COR-L47 (cell line): ENCODE data around the gene WHRN.

Source experiments
- DNase-seq: peaks from one replicate; lab custom pipeline; 2025; lab: John Stamatoyannopoulos, UW

WHRN gene

DNA sequence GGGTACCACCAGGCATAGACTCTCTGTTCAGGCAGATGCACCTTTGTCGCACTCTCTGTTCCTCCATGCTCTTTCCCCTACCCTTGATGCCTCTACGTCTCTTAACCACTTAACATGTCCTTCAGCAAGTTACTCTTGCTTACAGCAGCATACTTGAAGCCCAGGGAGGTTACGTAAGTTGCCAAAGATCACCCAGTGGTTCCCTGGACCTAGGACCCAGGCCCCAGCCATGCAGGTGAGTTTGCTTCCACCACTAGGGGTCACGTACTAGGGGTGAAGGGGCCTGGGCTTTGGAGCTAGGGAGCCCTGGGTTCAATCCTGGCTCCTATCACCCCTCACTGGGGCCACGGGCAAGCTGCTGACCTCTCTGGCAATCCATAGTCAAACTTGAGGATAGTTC is 126.4 kb downstream of the WHRN start:
- DNase-seq: no peak

DNA sequence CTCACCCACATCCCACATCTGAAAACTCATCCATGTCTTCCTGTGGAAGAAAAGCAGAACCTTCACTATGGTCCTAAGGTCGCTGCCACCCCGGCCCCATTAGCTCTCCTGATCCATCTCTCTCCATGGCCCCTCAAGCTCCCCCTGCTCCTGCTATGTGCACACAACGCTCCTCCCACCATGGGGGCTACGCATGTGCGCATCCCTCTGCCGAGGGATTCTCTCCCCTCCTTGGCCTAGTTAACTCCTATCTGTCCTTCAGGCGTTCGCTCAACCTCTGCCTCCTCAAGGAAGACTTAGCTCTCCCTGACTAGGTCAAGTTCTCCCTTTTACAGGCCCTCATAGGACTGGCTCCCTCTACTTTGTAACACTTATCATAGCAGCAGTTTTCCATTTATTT is 127.3 kb downstream of the WHRN start:
- DNase-seq: no peak

DNA sequence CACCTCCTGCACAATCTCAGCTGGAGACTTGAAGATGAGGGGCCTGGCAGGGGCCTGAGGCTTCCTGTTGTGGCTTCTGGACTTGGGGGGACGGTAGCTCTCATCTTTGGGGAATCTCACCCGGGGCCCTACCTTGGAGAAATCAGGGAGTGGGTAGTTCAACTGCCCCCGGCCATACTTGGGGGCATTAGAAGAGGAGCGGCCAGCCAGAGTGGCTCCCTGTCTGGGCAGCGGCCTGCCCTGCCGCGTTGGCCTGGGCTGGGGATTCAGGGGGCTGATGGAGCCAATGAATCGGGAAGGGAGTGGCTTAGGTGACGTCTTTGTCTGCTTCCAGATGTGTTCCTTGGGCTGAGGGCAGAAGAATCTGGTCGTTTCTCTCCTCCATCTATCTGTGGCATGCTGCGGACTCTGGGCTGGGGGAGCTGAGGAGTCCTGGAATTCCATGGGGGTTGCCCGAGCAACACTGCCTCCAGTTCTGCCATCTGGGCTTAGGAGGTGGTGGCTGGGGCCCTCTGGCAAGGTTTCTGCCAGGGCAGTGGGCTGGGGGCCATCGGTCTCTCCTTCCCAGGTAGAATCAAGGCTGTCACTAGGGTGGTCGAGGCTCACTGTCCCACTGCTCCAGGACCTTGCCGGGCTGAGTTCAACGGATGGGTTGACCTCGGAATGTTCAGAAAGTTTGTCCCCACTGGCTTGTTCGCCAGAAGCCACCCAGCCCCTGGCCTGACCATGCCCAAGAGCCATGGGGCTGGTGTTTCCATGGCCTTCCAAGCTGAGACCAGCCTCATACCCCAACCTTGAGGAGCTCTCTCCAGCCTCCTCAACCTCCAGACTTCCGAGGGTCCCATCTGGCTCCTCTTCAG is 128.5 kb downstream of the WHRN start:
- DNase-seq: no peak

DNA sequence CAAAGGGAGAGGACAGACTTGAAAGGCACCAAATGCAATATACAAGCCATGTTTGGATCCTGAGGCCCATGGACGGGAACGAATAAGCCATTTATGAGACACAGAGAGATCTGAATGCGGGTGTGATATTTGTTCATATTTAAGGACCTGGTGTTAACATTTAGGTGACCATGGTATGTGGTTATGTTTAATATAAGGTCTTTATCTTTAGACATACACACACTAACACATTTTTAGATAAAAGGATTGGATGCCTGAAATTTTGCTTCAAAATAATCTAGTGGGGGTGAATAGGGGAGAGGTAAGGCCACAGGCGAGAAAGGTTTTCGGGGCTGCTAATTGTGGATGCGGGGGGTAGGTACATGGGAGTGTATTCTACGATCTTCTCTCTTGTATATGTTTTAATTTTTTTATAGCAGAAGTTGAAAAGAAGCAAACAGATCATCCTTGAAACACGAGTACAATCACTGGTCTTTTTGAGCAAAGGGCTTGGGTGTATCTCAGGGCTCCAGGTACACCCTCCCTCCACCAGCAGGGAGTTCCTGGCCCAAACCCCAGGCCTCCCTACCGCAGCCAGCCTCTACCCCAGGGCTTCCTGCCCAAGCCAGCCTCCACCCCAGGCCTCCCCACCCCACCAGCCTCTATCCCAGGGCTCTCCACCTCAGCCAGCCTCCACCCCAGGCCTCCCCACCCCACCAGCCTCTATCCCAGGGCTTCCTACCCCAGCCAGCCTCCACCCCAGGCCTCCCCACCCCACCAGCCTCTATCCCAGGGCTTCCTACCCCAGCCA is 129.7 kb downstream of the WHRN start:
- DNase-seq: no peak

DNA sequence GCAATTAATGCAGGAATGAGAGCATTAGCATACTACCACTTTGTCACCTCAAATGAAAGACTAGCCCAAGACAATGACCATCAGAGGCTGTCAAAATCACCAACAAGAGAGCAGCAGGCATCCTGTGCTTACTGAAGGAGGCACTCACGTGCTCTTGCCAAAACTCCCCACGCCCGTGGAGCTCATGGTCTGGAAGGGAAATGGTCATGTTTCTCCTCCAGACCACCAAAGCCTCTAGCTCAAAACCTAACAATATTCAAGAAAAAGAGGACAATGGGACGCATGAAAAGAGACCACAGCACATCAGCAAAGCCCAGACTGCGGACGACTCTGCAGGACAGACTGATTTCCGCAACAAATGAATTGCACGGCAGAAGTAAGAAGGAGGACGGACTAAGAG is 130.3 kb downstream of the WHRN start:
- DNase-seq: no peak

DNA sequence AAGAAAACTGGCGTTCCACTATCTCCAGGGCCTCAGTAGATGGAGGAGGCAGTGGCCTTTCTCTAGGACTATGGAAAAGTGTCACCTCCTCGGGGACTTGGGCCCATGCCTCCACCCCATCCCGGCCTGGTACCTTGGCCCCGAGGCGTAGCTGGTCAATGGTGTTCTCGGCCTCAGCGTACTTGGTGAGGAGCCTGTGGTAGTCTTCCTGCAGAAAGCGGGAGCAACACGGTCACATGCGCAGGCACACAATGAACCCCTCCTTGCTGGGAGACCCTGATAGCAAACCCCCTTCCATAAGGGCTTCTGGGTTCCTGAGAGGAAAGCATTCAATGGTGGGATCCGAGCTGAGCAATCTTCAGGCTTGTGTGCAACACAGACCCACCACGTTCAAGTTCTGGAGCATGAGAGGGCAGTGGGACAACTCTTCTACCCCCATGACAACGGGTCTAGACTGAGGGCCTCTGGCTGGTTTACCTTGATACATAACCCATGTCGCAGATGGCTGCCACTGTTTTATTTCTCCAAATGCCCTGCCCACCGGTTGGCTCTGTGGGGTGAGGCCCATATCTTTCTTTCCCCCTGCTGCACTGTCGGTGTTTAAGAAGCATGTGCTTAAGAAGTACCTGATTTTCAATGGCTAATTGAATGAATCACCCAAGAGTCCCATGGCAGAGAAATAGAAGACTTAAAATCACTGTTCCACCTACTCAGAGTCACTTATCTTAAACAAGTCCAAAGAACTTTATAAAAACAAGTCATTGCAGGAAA is 131.1 kb downstream of the WHRN start:
- DNase-seq: no peak

DNA sequence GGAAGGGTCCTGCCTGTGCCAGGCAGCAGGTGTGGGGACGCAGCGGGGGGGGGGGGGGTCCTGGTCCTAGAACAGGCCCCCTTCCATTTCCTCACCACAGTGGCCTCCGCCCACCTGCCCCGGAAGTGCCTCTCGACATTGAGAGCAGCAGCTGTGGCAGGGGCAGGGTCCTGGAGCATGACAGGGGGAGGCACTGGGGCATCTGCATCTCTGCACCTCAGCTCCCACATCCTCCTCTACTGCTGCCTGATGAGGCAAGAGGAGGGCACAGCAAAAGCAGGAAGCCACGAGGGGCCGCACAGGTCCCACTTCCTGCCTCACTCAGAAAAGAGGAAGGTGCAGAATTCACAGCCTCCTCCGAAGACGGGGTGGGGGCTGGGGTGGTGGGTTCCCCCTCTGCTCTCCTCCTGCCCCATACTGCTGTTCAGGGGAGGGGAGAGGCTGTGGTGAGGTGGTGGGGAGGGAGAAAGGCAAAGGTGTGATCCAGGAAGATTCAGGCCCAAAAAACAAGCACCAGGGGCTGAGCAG is 132.3 kb downstream of the WHRN start:
- DNase-seq: no peak

DNA sequence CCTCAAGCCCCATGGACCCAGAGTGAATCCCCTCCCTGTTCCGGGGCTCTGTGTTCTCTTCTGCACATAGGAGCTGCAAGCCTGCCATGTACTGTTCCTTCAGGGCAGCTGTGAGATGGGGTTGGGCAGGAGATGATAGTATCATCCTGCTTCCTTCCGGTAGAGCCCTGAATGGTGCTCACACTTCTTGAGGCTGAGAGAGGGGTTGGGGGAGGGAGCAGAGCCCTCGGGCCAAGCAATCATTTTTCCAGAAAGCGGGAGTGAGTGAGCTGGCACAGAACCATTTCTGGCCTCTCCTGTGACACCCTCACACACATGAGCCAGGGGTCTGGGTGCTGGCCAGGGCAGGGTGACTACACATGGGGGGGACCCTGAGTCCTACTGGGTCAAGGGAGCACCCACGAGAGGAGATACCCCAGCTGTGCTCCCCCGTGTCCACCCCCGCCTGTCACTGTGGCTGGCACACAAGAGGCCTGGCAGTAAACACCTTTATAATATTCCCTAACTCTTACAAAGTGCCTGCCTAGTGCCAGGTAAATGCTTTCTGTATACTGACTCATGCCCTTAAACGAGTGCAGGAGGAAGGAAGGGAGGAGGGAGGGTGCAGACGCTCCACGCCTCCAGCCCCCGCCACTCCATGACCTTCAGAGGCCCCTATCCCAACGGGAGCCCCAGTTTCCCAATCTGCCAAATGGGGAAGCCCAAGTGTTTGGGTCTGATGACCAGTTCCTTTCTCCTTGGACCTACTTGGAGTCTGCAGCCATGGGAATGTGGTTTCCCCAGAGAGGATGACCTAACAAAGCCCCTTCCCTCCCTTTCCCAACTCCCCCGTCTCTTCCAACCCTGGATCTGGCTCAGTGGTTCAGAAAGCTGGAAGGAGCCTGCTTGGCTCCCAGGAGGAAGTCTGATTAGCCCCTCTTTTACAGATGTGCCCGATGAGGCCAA is 133.0 kb downstream of the WHRN start:
- no peak for DNase-seq

DNA sequence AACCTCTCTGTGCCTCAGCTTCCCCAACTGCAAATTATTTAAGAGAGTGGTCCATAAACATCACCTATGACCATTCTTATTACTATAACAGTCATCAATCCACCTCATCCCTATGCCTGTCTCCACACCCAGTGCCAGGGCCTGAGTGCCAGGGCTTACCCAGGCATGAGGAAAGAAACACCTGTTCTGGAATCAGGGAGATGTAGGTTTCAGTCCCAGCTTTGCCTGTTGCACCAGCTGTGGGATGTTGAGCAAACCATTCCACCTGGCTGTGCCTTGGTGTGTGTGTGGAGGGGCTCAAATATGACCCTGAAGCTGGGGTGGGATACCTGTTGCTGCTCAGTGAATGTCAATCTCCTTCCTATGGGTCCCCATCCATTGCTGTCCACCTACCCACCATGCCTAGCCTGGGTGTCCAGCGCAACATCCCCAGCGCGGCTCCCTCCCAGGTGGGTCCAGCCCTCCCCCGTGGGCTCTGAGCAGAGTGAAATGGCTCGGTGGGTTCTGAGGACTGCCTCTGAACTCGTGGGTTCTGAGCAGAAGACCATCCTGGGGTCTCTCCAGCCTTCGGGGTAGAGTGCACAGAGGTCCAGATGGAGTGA is 133.8 kb downstream of the WHRN start:
- DNase-seq: no peak

DNA sequence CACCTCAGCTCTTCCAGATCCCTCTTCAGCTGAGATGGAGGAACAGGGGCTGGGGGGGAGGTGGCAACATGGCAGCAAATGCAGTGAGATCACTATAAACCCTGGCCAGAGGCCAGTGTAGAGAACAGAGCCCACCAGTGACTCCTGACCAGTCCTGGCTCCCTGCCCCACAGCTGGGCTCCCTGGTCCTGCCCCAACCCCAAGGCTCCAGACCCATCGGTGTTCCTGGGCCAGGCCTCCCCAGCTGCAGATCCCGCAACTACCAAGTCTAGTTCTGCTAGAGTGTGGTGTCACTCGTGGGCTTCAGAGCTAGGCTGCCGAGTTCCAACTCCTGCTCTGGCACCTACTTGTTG is 134.3 kb downstream of the WHRN start:
- no peak for DNase-seq

DNA sequence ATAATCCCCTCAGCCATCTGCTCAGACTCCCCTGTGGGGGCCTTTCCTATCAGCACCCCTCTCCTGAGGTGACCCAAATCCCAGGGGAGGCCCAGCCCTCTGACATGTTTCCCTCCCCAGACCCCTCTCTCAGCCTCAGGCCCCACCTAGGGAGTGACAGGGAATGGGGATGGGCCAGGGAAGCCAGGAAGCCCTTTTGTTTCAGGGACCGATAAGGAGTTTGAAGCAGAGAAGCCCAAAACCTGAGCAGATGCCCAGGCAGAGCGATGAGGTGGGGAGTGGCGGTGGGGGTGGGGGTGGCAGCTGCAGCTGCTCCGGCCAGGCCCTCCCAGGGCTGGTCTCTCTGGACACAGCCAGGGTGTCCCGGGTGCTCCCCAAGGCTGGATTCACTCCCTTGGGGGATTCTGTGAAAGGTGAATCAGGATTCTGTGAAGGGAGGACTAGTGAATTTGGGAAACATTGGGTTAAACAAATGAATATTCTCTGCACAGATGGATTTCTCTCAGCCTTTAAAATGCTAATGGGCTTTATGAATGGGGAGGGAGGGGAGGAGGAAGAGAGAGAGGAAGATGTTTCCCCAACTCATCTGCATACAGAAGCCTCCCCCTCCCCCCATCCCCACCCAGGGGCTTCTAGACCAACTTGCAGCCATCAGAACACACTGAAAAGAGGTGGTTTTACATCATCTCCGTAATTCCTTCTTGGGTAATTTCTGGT is 134.9 kb downstream of the WHRN start:
- DNase-seq: no peak

DNA sequence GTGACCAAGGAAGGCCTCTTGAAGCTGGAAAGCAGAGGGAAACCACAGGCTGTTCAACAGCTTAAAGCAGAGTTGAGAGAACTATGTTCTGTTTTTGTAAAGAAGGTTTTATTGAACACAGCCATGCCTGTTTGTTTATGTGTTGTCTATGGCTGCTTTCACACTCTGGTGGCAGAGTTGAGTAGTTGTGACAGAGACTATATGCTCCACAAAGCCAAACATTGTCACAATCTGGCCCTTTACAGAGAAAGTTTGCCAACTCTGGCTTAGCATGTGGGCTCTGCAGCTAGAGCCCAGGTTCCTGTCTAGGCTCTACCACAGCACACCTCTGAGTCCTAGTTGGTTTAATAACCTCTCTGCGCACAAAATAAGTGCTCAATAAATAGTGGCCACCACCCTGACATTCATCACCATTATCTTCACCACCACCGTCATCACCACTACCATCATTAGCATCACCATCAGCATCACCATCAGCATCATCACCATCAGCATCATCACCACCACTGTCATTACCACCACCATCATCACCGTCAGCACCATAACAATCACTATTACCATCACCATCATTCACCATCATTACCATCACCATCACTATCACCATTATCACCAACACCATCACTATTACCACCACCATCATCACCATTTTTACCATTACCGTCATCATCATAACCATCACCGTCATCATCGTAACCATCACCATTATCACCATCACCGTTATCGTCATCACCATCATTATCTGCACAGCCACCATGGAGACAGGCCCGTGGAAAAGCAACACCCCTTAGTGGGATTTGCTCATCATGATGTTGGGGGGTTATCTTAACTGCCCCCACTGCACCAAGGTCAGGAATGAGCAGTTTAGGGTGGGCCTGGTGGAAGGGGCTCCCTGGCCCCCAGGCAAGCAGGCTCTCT is 135.8 kb downstream of the WHRN start:
- no peak for DNase-seq

DNA sequence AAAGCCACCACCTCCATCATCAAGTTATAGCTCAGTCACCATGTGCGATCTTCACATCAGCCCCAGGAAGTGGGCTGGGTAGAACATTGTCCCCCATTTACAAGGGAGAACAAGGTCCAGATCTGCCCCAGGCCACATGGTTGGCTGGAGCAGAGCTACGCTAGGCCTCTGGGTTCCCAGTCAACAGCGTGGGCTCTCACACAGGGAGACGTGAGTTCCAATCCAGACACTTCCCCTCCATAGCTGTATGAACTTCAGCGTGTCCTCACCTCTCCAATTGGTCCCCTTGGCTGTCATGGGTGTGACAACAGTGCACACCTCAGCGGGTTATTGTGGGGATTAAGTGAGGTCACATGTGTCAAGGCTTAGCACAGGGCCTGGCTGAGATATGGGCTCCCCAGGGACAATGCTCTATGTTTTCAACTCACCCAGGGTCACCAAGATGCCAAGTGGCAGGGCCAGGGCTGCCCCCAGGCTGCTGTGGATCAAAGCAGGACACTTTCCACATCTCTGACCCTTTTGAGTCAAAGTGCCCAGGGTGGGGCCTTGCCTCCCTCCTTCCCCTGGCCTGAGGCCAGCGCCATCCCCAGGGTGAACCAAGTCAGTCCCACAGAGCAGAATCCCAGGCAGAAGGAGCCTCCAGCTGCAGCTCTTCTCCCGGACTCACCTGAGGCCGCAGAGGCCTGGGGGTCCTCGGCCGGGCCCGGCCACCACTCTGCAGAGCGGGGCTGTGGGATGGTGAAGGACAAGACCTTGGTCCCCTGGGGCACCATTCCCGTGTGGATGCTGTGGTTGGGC is 137.3 kb downstream of the WHRN start:
- no peak for DNase-seq

DNA sequence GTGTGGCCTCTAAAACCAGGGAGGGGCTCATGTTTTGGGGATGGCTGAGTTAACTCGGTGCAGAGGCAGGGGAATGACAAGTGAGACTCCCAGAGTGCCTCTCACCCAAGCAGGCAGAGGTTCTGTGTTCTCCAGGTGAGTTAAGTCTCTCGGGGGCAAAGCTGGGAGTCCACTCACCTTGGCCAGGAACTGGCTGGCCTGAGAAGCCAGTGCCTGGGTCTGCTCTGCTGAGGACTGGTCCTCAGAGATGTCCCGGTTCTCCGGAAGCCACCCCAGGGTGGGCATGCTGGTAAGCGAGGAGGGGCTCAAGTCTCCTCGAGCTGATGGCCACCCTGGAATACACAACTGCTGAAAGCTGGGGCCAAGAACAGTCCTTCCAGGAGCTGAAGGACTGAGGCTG is 137.9 kb downstream of the WHRN start:
- DNase-seq: no peak

DNA sequence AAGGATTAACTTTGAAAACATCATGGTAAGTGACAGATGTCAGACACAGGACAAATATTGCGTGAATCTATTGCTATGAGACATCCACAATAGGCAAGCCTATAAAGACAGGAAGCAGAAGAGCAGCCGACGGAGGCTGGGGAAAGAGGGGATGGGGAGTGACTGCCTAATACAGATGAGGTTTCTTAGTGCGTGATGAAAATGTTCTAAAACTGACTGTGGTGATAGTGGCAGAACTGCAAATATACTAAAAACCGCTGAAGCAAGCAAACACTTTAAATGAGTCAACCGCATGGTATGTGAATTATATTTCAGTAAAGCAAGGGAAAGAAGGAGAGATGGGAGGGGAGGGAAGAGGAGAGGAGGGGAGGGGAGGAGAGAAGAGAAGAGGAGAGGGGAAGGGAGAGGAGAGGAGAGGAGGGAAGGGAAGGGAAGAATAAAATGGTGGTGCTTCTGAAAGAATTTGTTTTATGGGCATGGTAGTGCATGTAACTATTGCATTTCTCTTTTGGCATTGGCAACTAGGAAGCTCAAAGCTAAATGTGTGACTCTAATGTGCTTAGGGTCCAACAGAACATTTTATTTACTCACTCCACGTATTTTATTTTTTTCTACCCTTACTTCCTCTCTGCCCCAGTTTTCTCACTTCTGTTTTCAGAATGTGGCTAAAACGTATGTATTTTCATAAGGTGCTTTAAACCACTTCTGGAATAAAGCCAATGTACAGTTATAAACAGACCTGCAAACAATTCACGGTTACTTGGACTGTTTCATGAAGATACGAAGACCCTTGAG is 138.7 kb downstream of the WHRN start:
- DNase-seq: no peak

DNA sequence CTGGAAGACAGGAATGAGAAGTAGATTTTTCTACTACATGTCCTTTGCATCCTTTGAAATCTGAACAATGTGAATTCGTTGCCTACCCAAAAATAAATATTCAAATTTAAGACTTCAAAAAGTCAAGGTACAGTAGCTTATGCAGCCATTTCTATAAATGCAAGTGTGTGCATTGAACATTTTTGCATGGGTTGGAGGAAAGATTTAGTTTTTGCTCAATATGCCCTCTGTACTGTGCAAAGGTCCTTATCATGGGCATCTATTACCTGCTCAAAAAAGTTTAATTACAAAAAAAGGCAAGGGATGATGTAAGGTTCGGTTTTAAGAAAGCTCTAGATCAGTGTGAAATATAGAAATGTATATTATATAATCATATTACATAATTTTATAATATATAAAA is 140.1 kb downstream of the WHRN start:
- no peak for DNase-seq
